GM18499 (cell line): ENCODE data around the gene ASB3.
"Not testable (repeated sequence)": the region's sequence is repeated elsewhere in the genome, so short reads cannot be mapped to it uniquely, and the experiment has no call there.

Source experiments
- ATAC-seq: cut with Tn5 transposase; IDR thresholded peaks from one replicate; pipeline ENCODE4 v1.9.1; 2021; ENCODE audit warnings: moderate number of reproducible peaks; ENCODE audit not compliant: insufficient read depth, unreplicated experiment

Gene ASB3

DNA sequence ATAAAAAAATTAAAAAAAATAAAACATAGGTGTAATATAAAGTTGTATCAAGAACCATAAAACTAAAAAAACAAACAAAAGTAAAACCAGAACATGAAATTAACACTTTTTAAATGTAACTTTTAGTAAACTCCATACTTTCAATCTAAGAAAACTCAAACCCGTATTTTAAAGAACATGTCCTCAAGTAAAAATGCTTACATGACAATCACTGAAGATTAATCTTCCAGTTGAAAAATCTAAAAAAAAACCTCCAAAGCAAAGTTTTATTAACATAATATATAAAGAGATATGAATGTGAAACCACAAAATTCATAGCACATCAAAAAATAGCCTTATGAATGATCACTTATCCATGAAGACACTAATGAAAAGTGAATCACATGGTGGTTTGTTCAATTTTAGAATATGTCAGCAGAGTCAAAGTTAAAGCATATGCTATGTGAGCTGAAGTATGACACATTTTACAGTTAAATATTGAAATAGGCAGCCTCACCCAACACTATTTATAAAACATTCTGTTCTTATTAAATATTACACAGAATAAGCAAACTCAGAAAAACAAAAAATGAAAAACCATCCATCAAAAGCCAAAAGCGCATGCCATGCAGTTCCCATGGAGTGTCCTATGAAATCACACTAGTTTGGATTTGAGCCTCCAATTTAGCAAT lies 42.2 kb downstream of the ASB3 start:
- no peak for ATAC-seq

DNA sequence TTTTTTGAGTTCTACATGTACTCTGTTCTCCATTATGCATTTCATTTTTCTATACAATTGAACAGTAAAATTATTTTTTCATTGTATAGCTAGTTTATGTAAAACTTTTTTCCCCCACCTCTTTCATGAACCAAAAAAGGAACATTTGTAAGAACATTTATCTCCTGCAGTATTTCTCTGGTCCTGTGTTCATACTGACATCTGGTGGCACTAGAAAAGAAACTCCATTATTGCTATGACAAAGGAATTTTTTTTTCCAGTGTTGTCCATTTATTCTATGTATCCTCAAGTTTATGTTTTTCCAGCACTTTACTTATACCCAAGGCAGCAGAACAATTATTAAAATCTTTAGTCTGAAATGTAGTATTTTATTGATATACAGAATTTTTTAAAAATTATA lies 46.6 kb downstream of the ASB3 start:
- no peak for ATAC-seq

DNA sequence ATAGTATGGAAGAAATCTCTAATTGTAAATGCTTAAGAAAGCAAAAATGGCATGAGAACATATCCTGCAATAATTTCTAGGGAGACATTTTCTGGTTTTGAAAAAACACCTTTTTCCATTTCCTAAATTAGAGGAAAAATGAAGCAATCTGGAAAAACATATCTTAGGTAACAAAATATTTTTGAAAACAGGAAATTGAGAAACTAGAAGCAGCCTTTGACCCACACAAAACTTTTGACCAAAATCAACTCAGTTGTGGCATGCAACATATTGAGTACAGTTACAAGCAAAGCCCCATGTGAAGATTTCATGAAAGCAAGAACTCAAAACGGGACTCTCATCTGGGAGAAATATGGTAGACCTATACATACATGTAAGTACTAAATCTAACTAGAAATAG lies 47.7 kb downstream of the ASB3 start:
- ATAC-seq, result no peak

DNA sequence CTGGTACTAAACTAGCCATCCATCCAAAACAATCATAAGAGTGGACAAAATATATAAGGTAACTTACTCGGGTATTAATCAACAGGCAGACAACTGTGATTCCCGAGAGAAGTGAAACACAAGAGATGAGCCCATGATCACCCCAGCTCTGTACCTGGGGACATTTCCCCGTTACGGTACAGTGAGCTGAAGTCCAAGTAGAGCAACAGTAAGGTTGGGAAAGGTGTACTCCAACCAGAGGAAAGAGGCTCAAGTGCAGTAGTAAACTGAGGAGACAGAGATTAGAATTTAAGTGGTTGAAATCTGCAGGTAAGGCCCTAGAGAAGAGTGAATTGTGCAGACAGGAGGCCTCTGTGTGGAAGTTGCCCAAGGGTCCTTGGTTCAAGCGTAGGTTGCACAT lies 49.7 kb downstream of the ASB3 start:
- no peak for ATAC-seq

DNA sequence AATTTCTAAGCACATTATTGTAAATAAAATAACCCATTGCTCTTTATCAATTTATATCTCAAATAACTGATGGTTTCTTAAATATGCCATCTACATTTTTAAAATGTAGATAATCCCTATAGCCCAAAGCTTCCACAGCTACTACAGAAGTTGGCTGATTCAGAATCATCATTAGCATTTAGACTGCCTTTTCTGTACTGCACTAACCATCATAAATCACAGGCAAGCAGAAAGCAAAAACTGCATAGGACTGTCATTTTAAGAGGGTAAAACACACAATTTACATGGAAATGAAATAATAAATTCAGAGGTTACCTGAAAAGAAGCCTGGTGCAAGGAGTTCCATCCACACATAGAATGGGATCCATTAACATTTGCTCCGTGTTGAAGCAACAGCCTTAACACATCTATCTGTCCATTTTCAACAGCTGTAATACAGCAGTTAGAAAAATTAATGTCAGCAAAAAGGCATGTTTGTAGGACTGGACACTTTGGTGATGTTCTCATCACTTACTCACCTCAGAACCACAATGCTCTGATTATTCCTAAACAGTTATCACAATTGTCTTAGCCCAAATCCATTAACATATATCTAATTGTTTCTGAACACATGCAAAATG lies 57.5 kb downstream of the ASB3 start:
- no peak for ATAC-seq

DNA sequence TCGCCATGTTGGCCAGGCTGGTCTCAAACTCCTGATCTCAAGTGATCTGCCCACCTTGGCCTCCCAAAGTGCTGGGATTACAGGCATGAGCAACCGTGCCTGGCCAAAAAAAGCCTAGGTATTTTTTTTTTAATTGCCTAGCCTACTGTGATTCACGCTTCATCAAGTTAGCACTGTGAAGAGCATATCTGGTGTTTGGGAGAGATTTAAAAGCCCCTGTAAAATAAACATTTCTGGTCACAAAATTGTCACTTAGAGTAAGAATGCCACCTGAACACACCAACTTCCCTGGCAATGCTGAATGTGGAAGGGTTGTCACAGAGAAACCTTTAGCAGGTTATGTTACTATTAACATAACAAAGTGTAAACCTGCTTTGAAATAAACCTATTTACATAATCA lies 58.8 kb downstream of the ASB3 start:
- no peak for ATAC-seq

DNA sequence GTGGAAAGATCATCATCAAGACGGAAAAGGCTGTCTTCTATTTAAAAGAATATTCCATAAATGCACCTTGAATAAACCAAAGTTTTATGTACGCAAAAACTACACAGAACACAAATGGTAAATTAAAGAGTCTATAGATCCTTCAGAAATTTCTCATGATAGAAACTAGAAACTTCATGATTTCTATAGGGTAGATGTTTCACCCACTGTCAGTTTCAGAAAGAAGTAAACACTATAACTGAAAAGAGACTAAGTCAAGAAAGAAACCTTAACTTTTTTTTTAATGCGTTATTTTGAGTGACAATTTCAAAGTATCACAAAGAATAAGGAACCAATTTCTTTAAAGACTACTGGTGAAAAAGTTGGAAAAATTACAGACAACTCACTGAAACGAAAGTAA lies 61.1 kb downstream of the ASB3 start:
- ATAC-seq, result no peak

DNA sequence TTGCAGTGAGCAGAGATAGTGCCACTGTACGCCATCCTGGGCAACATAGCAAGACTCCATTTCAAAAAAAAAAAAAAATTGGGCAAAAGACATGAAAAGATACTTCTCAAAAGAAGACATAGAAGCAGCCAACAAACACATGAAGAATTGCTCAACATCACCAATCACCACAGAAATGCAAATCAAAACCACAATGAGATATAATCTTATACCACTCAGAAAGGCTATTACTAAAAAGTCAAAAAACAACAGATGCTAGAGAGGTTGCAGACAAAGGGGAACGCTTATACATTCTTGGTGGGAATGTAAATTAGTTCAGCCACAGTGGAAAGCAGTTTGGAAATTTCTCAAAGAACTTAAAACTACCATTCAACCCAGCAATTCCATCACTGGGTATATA lies 62.2 kb downstream of the ASB3 start:
- no peak for ATAC-seq

DNA sequence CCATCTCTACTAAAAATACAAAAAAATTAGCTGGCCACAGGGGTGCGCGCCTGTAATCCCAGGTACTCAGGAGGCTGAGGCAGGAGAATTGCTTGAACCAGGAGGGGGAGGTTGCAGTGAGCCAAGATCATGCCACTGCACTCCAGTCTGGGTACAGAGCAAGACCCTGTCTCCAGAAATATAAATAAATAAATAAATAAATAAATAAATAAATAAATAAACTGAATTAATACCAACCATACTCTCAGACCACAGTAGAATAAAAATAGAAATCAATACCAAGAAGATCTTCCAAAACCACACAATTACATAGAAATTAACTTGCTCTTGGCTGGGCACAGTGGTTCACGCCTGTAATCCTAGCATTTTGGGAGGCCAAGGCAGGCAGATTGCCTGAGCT lies 65.8 kb downstream of the ASB3 start:
- ATAC-seq, result not testable (repeated sequence)

DNA sequence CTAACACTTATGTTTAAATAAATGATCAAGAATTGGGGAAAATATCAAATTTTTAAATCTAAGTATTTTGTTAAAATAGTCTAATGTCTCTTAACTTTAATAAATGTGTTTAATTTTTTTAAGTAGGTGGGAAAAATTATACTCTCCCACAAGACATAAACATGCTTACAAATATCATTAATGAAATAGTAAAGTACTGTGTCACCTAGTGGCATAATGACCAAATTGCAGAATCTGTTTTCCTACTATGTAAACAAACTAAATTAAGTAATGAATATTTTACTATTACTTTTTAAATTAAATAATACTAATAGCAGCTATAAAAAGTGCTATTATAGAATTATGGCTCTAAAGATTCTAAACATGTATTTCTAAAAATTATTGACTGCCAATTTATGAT lies 71.2 kb downstream of the ASB3 start:
- no peak for ATAC-seq

DNA sequence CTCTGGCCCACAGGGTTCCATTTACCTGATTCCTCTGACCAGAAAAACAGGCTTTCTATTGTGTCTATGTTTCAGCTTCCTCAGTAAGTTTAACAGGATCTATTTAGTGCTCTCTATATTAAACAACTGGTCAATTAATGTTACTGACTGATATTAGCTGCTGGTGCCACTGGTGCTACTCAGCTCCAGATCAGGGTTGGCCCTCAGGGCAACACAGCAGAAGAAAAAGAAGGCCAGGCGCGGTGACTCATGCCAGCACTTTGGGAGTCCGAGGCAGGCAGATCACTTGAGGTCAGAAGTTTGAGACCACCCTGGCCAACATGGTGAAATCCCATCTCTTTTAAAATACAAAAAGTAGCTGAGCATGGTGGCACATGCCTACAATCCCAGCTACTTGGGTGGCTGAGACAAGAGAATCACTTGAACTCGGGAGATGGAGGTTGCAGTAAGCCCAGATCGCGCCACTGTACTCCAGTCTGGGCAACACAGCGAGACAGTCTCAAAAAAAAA lies 75.4 kb downstream of the ASB3 start:
- no peak for ATAC-seq

DNA sequence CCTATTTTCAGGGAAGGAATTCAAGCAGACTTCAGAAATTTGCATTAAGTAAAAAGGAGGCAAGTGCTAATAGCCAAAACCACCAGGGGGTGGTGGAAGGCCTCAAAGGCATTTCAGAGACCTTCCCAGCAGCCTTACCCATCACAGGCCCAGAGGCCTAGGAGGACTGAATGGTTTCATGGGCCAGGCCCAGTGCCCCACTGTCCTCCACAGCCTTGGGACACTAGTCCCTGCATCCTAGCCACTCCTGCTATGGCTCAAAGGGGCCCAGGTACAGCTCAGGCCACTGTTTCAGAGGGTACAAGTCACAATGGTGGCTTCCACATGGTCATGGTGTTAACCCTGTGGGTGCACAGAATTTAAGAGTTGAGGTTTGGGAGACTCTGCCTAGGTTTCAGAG lies 77.8 kb downstream of the ASB3 start:
- ATAC-seq, result no peak

DNA sequence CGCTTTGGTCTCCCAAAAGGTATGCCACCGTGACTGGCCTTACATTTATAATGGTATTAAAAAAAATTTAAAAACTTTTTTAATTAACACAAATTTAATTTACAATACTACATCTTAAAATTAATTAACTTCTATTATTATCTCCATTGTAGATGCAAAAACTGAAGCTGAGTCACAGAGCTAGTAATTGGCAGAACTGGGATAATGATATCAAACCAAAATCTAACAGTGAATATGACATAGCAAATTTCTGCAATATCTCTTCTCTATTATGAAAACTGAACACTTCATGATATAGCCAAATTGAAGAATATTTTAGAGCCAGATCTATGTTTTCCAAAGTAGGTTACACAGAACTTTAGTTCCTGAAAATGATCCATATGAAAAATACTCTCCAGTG lies 85.5 kb downstream of the ASB3 start:
- no peak for ATAC-seq

DNA sequence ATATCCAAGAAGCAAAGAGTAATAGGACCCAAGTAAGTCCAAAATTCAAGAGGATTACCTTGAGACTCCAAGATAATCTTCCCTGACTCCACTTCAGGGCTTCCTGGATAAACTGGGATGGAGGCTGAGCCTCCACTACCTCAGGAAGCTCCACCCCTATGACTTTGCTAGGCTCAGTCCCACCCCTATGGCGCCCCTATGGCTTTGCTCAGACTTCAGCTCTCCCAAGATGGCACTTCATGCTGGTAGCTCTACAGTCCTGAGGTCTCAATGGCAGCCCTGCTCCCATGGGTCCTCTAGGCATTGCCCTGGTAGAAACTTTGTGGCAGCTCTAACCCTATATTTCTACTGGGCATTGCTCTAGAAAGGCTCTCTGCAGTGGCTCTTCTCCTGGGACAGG lies 89.1 kb downstream of the ASB3 start:
- no peak for ATAC-seq

DNA sequence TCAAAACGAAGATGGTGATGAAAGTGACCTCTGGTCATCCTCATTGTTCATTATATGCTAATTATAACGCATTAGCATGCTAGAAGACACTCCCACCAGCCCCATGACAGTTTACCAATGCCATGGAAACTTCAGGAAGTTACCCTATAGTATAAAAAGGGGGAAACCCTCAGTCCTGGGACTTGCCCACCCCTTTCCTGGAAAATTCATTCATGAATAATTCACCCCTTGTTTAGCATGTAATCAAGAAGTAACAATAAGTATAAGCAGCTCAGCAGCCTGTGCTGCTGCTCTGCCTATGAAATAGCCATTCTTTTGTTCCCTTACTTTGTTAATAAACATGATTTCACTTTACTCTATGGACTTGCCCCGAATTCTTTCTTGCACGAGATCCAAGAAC lies 89.7 kb downstream of the ASB3 start:
- ATAC-seq, result no peak

DNA sequence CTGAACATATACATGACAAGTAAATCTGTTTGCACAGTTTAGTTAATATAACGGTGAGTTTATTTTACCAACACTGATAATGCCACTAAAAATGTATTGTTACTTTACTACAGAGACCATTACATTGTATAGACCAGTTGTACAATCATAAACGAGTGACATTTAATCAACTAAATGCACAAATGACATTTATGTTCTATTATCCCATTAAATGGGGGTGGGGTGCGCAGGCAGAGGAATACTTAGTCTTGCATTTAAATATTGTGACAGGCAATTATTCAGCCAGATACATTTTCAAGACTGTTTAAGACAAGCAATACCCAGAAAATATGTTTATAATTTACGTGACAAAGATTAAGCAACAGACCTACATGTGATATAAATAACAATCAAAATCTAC lies 91.2 kb downstream of the ASB3 start:
- no peak for ATAC-seq

DNA sequence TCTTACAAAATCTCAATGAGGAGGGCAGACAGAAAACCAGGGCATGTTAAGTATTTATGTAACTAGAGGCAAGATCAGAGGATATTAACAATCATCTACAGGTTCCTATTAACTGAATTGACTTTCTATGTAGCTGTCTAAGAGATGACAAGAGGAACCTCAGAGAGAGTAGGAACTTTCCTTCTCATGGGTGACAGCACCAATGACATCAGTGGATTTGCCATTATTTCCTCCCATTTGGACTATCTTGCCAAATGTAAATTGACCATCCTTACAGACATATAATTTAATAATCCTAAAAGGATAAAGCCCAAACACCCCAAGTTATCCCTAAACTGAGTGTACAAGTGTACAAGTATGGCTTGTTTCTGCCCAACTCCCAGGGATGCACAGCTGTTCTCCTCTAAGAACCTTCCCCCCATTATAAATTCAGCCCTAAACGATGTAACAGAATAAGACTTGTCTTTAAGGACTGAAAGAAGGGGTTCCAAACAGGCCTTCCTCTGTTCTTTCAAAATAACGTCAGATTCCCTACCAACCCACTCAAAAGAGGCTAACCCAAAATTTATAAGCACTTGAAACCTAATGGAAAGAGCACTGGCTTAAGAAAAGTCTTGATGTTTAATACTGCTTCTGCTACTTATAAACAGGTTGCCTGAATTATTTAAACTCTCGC lies 92.5 kb downstream of the ASB3 start:
- ATAC-seq, result no peak

DNA sequence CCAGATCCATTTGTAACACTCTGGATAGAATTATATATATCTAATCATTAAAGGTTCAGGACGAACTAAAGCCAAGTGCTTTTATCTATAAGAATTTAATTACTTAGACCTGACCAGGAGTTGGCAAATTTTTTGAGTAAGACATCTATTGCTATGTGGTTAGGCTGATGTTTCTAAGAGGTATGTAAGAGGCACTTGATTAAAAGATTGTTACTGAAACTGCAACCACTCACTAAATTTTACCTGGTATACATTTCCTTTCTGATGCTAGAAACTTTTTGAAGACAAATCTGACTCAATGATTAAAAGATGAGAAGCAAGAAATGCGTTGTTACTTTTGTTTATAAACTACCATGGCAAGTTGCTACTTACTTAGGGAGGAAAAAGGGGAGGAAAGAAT lies 95.9 kb downstream of the ASB3 start:
- ATAC-seq, result no peak

DNA sequence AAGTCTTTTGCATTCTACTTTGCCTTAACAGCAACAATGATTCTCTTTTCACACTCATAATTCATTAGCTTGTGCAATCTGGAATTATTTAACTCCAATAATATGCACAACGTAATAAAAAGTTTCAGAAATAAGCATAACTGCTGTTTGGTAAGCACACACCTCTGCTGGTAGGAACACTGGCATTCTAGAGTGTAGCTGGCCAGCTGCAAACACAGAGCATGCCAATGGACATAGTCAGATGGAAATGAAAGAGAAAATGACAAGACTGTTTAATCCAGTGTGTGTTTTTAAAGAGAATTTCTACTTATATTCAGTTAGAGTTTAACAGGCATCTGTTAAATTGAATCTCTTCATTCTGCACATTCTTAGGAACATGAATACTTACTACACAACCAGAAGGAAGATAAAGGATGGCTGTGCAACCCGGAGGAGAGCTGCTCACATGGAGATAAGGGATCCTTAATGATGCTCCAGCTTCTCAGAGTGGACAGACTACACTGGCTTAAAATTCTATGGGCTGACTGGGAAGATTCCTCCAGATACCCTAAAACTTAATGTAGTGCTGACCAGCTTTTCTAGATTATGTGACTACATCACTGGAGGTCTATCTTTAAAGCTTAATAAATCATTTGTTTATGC lies 113.8 kb downstream of the ASB3 start:
- ATAC-seq, result no peak

DNA sequence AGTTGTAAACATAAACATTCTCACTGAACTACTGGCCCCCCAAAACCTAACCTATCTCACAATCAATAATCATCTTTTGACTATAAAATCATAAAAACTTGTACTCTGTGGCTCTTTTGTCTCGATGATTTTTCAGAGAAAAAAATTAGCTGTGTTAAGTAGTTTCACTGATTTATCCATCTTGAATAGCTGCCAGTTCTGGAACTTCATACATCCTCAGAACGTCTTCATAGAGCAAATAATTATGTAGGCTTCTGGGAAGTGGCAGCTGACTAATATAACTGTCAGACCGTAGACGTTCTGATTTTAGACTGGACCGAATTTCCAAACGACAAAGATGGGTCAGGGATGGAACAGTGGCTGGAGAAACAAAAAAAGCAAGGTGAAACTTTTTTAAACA lies 116.4 kb downstream of the ASB3 start:
- ATAC-seq, result no peak

DNA sequence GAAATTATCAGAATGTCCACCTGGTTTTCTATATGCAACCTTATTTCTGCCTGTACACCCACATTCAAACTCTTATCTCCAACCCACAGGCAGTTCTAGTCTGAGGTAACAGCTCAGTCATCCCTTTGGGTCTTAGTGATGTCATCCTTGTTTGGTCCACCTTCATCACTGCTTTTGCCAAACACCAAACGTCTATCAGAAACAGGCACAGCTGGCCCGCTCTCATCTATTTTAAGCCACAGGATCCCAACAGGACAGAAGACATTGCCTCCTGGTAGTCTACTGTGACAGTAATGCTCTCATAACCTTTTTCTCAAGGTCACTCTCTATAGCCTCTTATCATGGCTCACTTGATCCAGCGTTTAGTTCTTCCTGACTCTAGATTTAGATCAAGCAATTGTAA lies 118.1 kb downstream of the ASB3 start:
- no peak for ATAC-seq
